ENCODE measurements around the gene MLLT6.

Gene MLLT6

GRCh38 chr17:38674749-38675615 lies 30.1 kb upstream of the MLLT6 start, which contains the start of gene EPOP:
EPOP (minus strand) TSS chr17:38674957; CDS start chr17:38674495, 462 bp downstream.
- peak; percentile 90 to 91 (median 90) for DNase-seq (ENCODE audit: low read depth in 3 of 3)

- peak; percentile 75 to 76 (median 75) for DNase-seq (ENCODE audit: low read depth in 3 of 3)
Observed at GRCh38 chr17:38676706-38677504, 28.2 kb upstream of the MLLT6 start.

- DNase-seq (ENCODE audit: low read depth in 3 of 3), result no peak
Observed at GRCh38 chr17:38677819-38678218, 27.3 kb upstream of the MLLT6 start.

- no peak for DNase-seq (ENCODE audit: low read depth in 3 of 3)
Observed at GRCh38 chr17:38681096-38681495, 24.0 kb upstream of the MLLT6 start.

GRCh38 chr17:38685491-38685890 lies 19.6 kb upstream of the MLLT6 start:
- no peak for DNase-seq (ENCODE audit: low read depth in 3 of 3)

GRCh38 chr17:38687286-38687685 lies 17.8 kb upstream of the MLLT6 start:
- DNase-seq (ENCODE audit: low read depth in 3 of 3), result no peak

GRCh38 chr17:38690386-38690785 lies 14.7 kb upstream of the MLLT6 start:
- DNase-seq (ENCODE audit: low read depth in 3 of 3), result no peak

GRCh38 chr17:38691154-38691553 lies 13.9 kb upstream of the MLLT6 start:
- no peak for DNase-seq (ENCODE audit: low read depth in 3 of 3)

- no peak for DNase-seq (ENCODE audit: low read depth in 3 of 3)
Observed at GRCh38 chr17:38693700-38694329, 11.3 kb upstream of the MLLT6 start.

GRCh38 chr17:38697061-38697820 lies 7.8 kb upstream of the MLLT6 start:
- no peak for DNase-seq (ENCODE audit: low read depth in 3 of 3)

GRCh38 chr17:38698760-38699159 lies 6.3 kb upstream of the MLLT6 start:
- no peak for DNase-seq (ENCODE audit: low read depth in 3 of 3)

- peak; percentile 66 to 72 (median 70) for DNase-seq (ENCODE audit: low read depth in 3 of 3)
Observed at GRCh38 chr17:38701504-38702165, 3.4 kb upstream of the MLLT6 start.

GRCh38 chr17:38702166-38702915 lies 2.7 kb upstream of the MLLT6 start:
- peak; percentile 71 to 73 (median 72) for DNase-seq (ENCODE audit: low read depth in 3 of 3)

- peak in 1 of 3 experiments; percentile 21 for DNase-seq (ENCODE audit: low read depth in 3 of 3)
Observed at GRCh38 chr17:38702916-38703741, 1.9 kb upstream of the MLLT6 start.

- peak; percentile 79 to 85 (median 83) for DNase-seq (ENCODE audit: low read depth in 3 of 3)
Observed at GRCh38 chr17:38703742-38704605, 1.1 kb upstream of the MLLT6 start.

- no peak for DNase-seq (ENCODE audit: low read depth in 3 of 3)
Observed at GRCh38 chr17:38705523-38705802, 390 bp downstream of the MLLT6 start.

- peak; percentile 34 to 48 (median 44) for DNase-seq (ENCODE audit: low read depth in 3 of 3)
Observed at GRCh38 chr17:38705803-38706504, 881 bp downstream of the MLLT6 start.
